ENCODE measurements around the gene BACH2. TPM values are rescaled to one million over a fixed set of nuclear protein-coding genes. Genes with fewer than 3 reads are reported as not detected.
"Not testable (repeated sequence)": the region's sequence is repeated elsewhere in the genome, so short reads cannot be mapped to it uniquely, and the experiment has no call there.

The BACH2 gene
- total RNA-seq, 1 donor from 2014 or later = 2.6 TPM

- DNase-seq (ENCODE audit: low spot score) = no peak
These were observed 84.4 kb downstream of the BACH2 start for GRCh38 chr6:90212274-90212673.

DNA sequence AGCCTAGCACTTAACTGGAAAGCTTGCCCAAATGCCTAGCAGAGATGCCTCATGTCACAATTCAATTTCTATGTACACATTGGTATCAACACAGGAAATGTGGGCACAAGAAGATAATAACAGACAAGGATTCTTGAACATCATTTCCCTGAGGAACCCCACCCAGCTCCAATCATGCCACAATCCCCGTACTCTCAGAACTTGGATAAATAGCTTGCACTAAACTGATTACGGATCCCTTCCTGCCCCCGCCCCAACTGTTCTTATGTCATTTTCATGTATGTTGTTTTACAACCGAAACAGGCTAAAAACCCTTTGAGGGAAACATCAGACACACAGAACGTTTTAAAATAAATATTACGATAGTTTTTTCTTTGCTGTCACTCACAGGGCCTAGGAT lies 87.1 kb downstream of the BACH2 start:
- no peak for DNase-seq (ENCODE audit: low spot score)

DNA sequence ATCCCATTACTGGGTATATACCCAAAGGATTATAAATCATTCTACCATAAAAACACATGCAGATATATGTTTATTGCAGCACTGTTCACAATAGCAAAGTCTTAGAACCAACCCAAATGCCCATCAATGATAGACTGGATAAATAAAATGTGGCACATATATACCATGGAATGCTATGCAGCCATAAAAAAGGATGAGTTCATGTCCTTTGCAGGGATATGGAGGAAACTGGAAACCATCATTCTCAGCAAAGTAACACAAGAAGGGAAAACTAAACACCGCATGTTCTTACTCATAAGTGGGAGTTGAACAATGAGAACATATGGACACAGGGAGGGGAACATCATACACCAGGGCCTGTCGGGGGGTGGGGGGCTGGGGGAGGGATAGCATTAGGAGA lies 88.0 kb downstream of the BACH2 start:
- DNase-seq (ENCODE audit: low spot score) = not testable (repeated sequence)

- DNase-seq (ENCODE audit: low spot score) = no peak
These were observed 92.2 kb downstream of the BACH2 start for GRCh38 chr6:90204327-90205056.

DNA sequence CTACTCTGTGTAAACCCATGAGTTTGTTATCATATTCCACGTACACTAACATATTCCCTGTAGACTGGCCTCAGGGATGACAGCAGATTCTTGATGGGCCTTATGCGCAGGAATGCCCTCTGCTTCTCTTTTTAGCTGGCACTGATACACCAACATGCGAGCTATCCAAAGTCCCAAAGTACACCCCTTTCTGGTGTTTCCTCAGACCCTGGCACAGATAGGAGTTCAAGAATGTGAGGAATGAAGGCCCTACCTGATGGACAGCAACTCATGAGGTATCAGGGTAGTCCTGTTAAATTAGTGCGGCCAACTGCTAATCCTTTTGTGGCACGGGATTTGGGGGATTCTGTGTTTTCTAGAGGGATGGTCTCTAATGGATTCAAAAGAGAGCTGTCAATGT lies 93.0 kb downstream of the BACH2 start:
- DNase-seq (ENCODE audit: low spot score) = no peak

DNA sequence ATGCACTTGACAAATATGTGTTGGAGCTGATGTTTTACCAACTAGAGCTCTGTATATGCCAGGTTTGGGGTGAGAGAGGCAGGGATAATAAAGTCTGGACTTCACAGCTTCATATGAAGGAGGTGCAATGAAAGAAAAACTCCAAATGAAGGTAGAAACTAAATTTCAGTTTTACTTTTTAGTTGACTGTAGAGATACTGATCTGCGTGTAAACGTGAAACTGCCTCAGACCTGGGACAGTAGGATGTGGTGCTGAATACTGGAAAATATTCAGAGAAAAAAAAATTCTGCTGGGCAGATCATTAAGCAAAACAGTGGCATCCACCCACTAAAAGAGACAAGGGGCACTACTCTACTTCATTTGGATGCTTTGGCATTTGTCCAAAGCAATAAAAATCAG lies 94.5 kb downstream of the BACH2 start:
- no peak for DNase-seq (ENCODE audit: low spot score)

GRCh38 chr6:90199900-90200299 lies 96.7 kb downstream of the BACH2 start:
- DNase-seq (ENCODE audit: low spot score) = no peak

GRCh38 chr6:90198758-90199425 lies 97.8 kb downstream of the BACH2 start:
- DNase-seq (ENCODE audit: low spot score) = no peak

DNA sequence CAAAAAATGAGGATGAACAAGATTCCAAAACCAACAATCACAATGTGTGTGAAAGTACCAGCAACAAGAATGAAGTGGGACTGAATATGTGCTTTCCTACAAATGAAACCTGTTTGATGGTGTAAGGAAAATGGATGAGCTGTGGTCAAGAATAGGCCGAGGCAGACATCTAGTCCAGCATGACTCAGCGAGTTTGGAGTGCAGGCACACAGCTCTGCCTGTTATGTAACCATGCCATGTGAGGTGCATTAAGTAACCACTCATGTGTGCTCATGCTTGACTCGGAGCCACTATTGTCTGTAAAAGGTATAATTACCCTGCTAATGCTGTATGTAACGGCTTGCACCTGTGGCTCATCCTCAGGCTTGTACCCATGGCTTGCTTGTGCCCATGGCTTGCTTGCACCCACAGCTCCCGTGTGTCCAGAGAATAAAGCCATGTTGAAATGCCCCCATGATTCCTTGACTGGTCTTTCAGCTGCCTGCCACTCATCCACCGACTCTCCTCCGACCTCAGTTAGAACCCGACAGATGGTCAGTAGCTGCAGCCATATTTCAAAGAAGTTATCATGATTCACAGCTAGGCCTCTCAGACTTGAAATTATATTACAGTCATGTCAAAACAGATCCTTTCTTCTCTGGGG lies 98.7 kb downstream of the BACH2 start:
- no peak for DNase-seq (ENCODE audit: low spot score)

DNA sequence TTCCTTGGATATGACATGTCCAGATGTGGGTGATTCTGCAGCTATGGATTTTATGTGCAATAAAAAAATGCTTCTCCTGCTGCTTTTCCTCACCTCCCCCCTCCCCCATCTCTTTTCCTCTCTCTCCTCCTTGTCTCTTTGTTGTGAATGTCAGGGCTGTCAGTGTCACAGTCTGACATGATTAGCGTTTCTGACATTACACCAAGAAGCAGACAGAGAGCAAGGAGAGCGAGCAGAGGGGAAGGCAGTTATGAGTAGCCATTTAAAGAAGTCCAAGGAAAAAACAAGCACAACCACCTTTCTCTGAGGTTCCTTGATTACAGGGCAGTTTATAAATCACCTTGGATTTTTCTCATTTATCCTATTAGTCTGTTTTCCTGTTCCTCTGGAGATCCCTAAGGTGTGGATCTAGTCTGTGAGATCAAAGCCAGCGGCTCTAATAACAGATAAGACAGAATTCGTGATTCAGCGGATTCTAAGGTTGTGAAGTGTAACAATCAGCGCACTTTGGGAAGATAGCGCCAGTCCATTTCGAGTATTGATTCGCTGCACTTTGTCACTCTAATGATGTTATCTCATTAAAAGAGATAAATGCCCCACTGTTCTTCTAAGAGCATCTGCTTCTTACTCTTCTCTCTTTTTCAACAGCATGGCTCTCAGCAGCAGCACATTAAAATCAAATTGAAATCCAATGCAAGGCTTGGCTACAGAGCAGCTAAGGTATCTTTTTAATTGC lies 101.4 kb downstream of the BACH2 start:
- no peak for DNase-seq (ENCODE audit: low spot score)

DNA sequence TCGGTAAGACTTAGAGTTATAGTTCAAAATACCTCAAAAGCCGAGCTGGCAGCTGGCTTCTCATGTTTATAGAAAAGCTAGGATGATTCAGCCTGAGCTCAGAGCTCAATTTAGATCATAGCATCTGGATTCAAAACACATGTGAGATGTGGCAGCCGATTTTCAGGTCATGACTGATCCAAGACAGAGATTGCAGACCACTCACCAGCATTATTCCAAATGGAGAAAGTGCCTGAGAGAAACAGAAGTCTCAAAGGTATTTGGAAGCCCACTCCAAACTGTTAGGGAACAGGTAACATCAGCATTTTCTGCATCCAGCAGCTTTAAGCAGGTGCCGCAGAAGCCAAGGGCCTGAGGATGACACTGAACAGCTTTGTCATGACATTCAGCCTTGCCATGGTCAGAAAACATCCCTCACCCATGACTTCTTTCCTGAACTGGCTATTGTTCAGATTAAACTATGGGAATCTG lies 102.2 kb downstream of the BACH2 start:
- no peak for DNase-seq (ENCODE audit: low spot score)

DNA sequence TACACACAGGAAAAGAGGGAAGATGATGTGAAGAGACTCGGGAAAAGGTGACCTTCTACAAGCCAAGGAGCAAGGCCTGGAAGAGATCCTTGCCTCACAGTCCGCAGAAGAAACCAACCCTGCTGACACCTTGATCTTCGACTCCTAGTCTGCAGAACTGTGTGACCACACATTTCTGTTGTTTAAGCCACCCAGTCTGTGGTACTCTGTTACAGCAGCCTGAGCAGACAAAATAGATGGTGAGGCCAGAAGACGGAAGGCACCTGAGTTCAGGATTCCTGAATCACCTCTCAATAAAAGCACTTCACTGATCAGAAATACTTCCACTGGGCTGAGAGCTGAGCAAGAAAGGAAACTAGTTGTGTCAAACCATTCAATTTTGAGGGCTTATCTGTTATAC lies 103.3 kb downstream of the BACH2 start:
- DNase-seq (ENCODE audit: low spot score) = no peak

DNA sequence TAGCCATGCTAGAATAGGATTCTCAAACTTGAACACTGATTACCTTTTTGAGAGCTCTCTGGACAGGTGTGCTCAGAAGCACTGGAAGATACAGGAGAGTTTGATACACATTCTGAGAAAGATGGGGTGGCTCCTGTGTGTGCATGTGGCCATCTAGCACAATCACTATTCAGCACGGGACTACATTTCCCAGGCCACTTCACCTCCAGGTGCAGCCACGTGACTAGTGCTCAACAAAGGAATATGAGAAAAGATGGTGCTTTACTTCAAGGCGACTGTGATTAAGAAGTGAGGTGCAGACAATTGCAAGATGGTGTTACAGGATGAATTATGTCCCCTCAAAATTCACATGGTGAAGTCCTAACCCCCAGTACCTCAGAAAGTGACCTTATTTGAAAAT lies 103.8 kb downstream of the BACH2 start:
- DNase-seq (ENCODE audit: low spot score) = no peak

- no peak for DNase-seq (ENCODE audit: low spot score)
These were observed 105.8 kb downstream of the BACH2 start for GRCh38 chr6:90190752-90191395.

DNA sequence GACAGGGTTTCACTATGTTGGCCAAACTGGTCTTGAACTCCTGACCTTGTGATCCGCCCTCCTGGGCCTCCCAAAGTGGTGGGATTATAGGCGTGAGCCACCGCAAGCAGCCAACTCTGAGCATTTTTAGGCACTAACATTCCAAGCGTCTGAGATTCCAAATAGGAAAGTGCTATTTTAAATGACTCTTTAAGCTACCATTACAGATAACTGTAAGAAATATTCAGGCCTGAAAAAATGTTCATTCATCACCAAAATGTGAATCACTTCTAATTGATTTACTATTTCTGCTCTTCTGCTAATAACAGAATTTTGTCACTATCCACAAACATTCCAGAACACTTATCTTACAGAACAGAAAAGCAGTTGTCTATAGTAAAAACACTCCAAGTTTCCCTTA lies 106.5 kb downstream of the BACH2 start:
- DNase-seq (ENCODE audit: low spot score) = no peak

DNA sequence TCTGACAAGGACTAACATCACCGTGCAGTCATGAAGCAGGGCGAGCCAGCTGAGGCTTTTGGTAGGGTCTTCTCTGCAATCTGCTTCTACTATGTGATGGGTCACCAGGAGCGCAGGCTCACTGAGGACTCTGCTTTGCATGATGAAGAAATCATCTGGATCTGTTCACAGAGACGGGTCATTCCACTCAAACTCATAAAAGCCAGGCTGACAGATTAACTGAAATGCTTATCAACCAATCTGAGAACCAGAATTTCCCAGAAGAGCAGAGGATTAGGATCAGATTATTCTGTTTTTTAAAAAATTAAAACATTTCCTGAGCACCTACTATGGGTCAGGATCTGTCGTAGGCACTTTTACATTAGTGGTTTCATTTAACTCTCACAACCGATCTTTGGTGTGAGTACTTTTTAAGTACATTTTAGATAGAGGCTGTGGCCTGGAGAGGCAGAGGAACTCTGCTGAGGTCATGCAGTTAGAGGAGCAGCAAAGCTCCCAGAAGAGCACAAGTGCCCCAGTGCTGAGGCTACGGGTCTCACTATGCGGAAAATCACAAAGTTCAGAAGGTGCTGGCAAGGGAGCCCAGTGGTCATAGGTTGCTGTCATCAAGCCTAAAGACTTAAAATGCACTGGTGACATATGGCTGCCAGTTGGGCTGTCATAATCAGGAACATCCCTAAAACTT lies 109.1 kb downstream of the BACH2 start:
- no peak for DNase-seq (ENCODE audit: low spot score)

DNA sequence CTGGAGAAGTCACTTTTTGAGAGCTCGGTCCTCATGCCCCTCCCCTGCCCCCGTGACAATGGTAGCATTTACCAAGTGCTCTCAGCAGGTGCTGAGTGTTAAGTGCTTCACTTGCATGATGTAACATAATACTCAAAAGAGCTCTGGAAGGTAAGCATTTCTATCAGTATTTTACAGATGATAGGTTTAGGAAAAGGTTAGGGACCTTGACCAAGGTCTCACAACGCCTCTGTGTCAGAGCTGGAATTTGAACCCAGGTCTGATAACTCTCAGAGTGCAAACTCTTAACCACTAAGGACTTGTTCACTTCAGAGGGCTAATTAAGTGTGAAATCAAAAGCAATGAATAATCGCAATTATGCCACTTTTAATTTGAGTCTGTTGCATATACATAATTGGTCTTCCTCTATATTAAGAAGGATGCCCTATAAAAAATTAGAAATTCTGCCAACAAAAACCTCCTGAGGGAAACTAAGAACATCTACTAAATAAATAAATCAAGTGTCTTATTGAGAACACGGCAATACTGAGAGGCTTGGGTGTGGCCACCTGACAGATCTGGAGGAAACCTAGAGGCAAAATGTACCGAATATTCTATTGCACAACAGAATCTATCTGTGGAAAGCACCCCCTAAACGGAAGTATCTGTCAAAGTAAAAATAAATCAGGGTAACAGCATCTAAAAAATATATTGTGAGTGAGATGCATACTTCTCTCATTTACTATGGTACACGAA lies 109.8 kb downstream of the BACH2 start:
- DNase-seq (ENCODE audit: low spot score) = no peak

- DNase-seq (ENCODE audit: low spot score) = no peak
These were observed 110.6 kb downstream of the BACH2 start for GRCh38 chr6:90186026-90186425.

GRCh38 chr6:90184334-90185298 lies 112.0 kb downstream of the BACH2 start:
- DNase-seq (ENCODE audit: low spot score) = peak; percentile 43
